ENCODE measurements around the gene IQCE. TPM values are rescaled to one million over a fixed set of nuclear protein-coding genes. Genes with fewer than 3 reads are reported as not detected.

Gene IQCE
- total RNA-seq, 1 donor from 2014 or later = 17.0 TPM

GRCh38 chr7:2610898-2611297 lies 52.1 kb downstream of the IQCE start:
- Mint-ChIP-seq H3K27me3 (ENCODE audit: unreplicated experiment) (no peaks in the 10 kb centered on the region), H3K36me3 (ENCODE audit: unreplicated experiment) (no peaks in the 10 kb centered on the region), H3K9me3 (ENCODE audit: unreplicated experiment) (no peaks in the 10 kb centered on the region), H3K4me1 (ENCODE audit: unreplicated experiment) (peaks cover 36% of the 10 kb centered on the region), H3K4me3 (ENCODE audit: unreplicated experiment) (no peak overlapping the region), H3K27ac (ENCODE audit: unreplicated experiment) (no peak overlapping the region)
- no peak for TF ChIP-seq CTCF (IDR thresholded peaks at IDR 0.05)
- no peak for DNase-seq (ENCODE audit: extremely low spot score, unreplicated experiment)

GRCh38 chr7:2611401-2611800 lies 52.6 kb downstream of the IQCE start:
- DNase-seq (ENCODE audit: extremely low spot score, unreplicated experiment) = no peak
- H3K4me1 Mint-ChIP-seq (ENCODE audit: unreplicated experiment) = peaks cover 36% of the 10 kb centered on the region
- no peaks in the 10 kb centered on the region for H3K36me3 Mint-ChIP-seq (ENCODE audit: unreplicated experiment)
- H3K27ac Mint-ChIP-seq (ENCODE audit: unreplicated experiment) = no peak overlapping the region
- no peak for TF ChIP-seq CTCF (IDR thresholded peaks at IDR 0.05)
- H3K4me3 Mint-ChIP-seq (ENCODE audit: unreplicated experiment) = no peak overlapping the region
- no peaks in the 10 kb centered on the region for H3K27me3 Mint-ChIP-seq (ENCODE audit: unreplicated experiment)
- H3K9me3 Mint-ChIP-seq (ENCODE audit: unreplicated experiment) = no peaks in the 10 kb centered on the region

GRCh38 chr7:2611922-2612321 lies 53.1 kb downstream of the IQCE start:
- H3K36me3 Mint-ChIP-seq (ENCODE audit: unreplicated experiment) = no peaks in the 10 kb centered on the region
- TF ChIP-seq CTCF (IDR thresholded peaks at IDR 0.05) = no peak
- H3K9me3 Mint-ChIP-seq (ENCODE audit: unreplicated experiment) = no peaks in the 10 kb centered on the region
- no peak for DNase-seq (ENCODE audit: extremely low spot score, unreplicated experiment)
- no peak overlapping the region for H3K4me3 Mint-ChIP-seq (ENCODE audit: unreplicated experiment)
- peaks cover 36% of the 10 kb centered on the region for H3K4me1 Mint-ChIP-seq (ENCODE audit: unreplicated experiment)
- no peaks in the 10 kb centered on the region for H3K27me3 Mint-ChIP-seq (ENCODE audit: unreplicated experiment)
- no peak overlapping the region for H3K27ac Mint-ChIP-seq (ENCODE audit: unreplicated experiment)

- no peak for TF ChIP-seq CTCF (IDR thresholded peaks at IDR 0.05)
- no peaks in the 10 kb centered on the region for H3K36me3 Mint-ChIP-seq (ENCODE audit: unreplicated experiment)
- no peak overlapping the region for H3K27ac Mint-ChIP-seq (ENCODE audit: unreplicated experiment)
- H3K9me3 Mint-ChIP-seq (ENCODE audit: unreplicated experiment) = no peaks in the 10 kb centered on the region
- no peak overlapping the region for H3K4me3 Mint-ChIP-seq (ENCODE audit: unreplicated experiment)
- no peak for DNase-seq (ENCODE audit: extremely low spot score, unreplicated experiment)
- peaks cover 33% of the 10 kb centered on the region for H3K4me1 Mint-ChIP-seq (ENCODE audit: unreplicated experiment)
- no peaks in the 10 kb centered on the region for H3K27me3 Mint-ChIP-seq (ENCODE audit: unreplicated experiment)
These were observed 53.8 kb downstream of the IQCE start for GRCh38 chr7:2612445-2613097.

GRCh38 chr7:2613098-2613930 lies 54.5 kb downstream of the IQCE start:
- H3K4me1 Mint-ChIP-seq (ENCODE audit: unreplicated experiment) = peaks cover 33% of the 10 kb centered on the region
- no peak for DNase-seq (ENCODE audit: extremely low spot score, unreplicated experiment)
- no peaks in the 10 kb centered on the region for H3K27me3 Mint-ChIP-seq (ENCODE audit: unreplicated experiment)
- no peak overlapping the region for H3K4me3 Mint-ChIP-seq (ENCODE audit: unreplicated experiment)
- peak overlapping the region; percentile 18 for H3K27ac Mint-ChIP-seq (ENCODE audit: unreplicated experiment)
- no peaks in the 10 kb centered on the region for H3K36me3 Mint-ChIP-seq (ENCODE audit: unreplicated experiment)
- no peak for TF ChIP-seq CTCF (IDR thresholded peaks at IDR 0.05)
- no peaks in the 10 kb centered on the region for H3K9me3 Mint-ChIP-seq (ENCODE audit: unreplicated experiment)
